SK-N-SH treated with all-trans-retinoic acid at 6 μM for 48 hours (cell line): ENCODE measurements around the gene METTL5.

ENCODE experiments used
- ARNTL ChIP-seq: fragments of 450-650 bp; formaldehyde crosslinking; IDR thresholded peaks from 2 replicates; pipeline ENCODE4 v1.5.0; 2020; ENCODE audit warnings: low read depth, mild to moderate bottlenecking, moderate library complexity, borderline replicate concordance
- BACH2 ChIP-seq: fragments of 250-450 bp; sonication (Bioruptor Pico); IDR thresholded peaks from 2 replicates; pipeline ENCODE4 v1.9.0; 2021; ENCODE audit warnings: mild to moderate bottlenecking, borderline replicate concordance
- CSDC2 ChIP-seq: fragments of 250-450 bp; sonication (Bioruptor Pico); IDR thresholded peaks from 2 replicates; pipeline ENCODE4 v1.5.0; 2020; ENCODE audit warnings: mild to moderate bottlenecking, moderate library complexity
- ESRRG ChIP-seq: fragments of 250-450 bp; sonication (Bioruptor Pico); IDR thresholded peaks from 2 replicates; pipeline ENCODE4 v1.6.1; 2021; ENCODE audit warnings: mild to moderate bottlenecking
- GLIS3 ChIP-seq: fragments of 250-450 bp; sonication (Bioruptor Pico); IDR thresholded peaks from 2 replicates; pipeline ENCODE4 v1.5.0; 2020; ENCODE audit warnings: mild to moderate bottlenecking, moderate library complexity
- ISL1 ChIP-seq: fragments of 250-450 bp; sonication (Bioruptor Pico); IDR thresholded peaks from 2 replicates; pipeline ENCODE4 v2.1.2; 2022; ENCODE audit warnings: mild to moderate bottlenecking, moderate library complexity
- RARB ChIP-seq: fragments of 250-450 bp; sonication (Bioruptor Pico); IDR thresholded peaks from 2 replicates; pipeline ENCODE4 v1.8.0; 2021; ENCODE audit warnings: mild to moderate bottlenecking, moderate library complexity
- SNAI2 ChIP-seq: fragments of 250-450 bp; sonication (Bioruptor Pico); IDR thresholded peaks from 2 replicates; pipeline ENCODE4 v1.5.0; 2020; ENCODE audit warnings: mild to moderate bottlenecking, moderate library complexity
- ZC3H10 ChIP-seq: fragments of 250-450 bp; sonication (Bioruptor Pico); IDR thresholded peaks from 2 replicates; pipeline ENCODE4 v1.5.1; 2021; ENCODE audit warnings: mild to moderate bottlenecking, moderate library complexity
- ZNF70 ChIP-seq: fragments of 450-650 bp; formaldehyde crosslinking; IDR thresholded peaks from 2 replicates; pipeline ENCODE4 v1.5.0; 2020; ENCODE audit warnings: mild to moderate bottlenecking, moderate library complexity
- TF ChIP-seq, protein P1 (sequence below): fragments of 250-450 bp; sonication (Bioruptor Pico); IDR thresholded peaks from 2 replicates; pipeline ENCODE4 v1.5.1; 2020; ENCODE audit warnings: low read depth, mild to moderate bottlenecking, moderate library complexity
- TF ChIP-seq, protein P2 (sequence below): fragments of 250-450 bp; sonication (Bioruptor Pico); IDR thresholded peaks from 2 replicates; pipeline ENCODE4 v1.8.0; 2020; ENCODE audit warnings: mild to moderate bottlenecking, moderate library complexity, borderline replicate concordance
- TF ChIP-seq, protein P3 (sequence below): fragments of 250-450 bp; sonication (Bioruptor Pico); IDR thresholded peaks from 2 replicates; pipeline ENCODE4 v1.5.1; 2021; ENCODE audit warnings: mild to moderate bottlenecking, moderate library complexity

DNA sequence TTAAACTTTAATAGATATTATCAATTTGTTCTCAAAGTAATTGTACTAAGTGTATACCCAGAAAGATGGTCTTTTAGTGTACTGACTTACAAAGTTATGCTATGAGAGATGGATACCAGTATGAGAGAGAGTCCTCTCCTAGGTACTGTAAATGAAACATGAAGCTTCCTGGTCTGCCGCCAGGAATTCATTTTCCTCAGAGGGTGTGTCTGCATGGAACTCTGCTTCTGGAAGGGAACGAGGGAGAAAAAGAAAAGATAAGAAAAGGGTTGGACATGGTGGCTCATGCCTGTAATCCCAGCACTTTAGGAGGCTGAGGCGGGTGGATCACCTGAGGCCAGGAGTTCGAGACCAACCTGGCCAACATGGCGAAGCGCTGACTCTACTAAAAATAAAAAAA is 28.3 kb downstream of the METTL5 start:
- TF ChIP-seq GLIS3 (CRISPR knock-in tag) (no peak), ISL1 (no peak), ESRRG (CRISPR knock-in tag) (no peak), ZNF70 (CRISPR knock-in tag) (no peak), RARB (CRISPR knock-in tag) (no peak), BACH2 (CRISPR knock-in tag) (no peak), ARNTL (CRISPR knock-in tag) (no peak), ZC3H10 (CRISPR knock-in tag) (no peak), SNAI2 (CRISPR knock-in tag) (no peak), CSDC2 (CRISPR knock-in tag) (no peak)
- TF ChIP-seq, protein P1, sequence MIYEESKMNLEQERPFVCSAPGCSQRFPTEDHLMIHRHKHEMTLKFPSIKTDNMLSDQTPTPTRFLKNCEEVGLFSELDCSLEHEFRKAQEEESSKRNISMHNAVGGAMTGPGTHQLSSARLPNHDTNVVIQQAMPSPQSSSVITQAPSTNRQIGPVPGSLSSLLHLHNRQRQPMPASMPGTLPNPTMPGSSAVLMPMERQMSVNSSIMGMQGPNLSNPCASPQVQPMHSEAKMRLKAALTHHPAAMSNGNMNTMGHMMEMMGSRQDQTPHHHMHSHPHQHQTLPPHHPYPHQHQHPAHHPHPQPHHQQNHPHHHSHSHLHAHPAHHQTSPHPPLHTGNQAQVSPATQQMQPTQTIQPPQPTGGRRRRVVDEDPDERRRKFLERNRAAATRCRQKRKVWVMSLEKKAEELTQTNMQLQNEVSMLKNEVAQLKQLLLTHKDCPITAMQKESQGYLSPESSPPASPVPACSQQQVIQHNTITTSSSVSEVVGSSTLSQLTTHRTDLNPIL (CRISPR knock-in tag) = no peak
- TF ChIP-seq, protein P2, sequence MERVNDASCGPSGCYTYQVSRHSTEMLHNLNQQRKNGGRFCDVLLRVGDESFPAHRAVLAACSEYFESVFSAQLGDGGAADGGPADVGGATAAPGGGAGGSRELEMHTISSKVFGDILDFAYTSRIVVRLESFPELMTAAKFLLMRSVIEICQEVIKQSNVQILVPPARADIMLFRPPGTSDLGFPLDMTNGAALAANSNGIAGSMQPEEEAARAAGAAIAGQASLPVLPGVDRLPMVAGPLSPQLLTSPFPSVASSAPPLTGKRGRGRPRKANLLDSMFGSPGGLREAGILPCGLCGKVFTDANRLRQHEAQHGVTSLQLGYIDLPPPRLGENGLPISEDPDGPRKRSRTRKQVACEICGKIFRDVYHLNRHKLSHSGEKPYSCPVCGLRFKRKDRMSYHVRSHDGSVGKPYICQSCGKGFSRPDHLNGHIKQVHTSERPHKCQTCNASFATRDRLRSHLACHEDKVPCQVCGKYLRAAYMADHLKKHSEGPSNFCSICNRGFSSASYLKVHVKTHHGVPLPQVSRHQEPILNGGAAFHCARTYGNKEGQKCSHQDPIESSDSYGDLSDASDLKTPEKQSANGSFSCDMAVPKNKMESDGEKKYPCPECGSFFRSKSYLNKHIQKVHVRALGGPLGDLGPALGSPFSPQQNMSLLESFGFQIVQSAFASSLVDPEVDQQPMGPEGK = no peak
- TF ChIP-seq, protein P3, sequence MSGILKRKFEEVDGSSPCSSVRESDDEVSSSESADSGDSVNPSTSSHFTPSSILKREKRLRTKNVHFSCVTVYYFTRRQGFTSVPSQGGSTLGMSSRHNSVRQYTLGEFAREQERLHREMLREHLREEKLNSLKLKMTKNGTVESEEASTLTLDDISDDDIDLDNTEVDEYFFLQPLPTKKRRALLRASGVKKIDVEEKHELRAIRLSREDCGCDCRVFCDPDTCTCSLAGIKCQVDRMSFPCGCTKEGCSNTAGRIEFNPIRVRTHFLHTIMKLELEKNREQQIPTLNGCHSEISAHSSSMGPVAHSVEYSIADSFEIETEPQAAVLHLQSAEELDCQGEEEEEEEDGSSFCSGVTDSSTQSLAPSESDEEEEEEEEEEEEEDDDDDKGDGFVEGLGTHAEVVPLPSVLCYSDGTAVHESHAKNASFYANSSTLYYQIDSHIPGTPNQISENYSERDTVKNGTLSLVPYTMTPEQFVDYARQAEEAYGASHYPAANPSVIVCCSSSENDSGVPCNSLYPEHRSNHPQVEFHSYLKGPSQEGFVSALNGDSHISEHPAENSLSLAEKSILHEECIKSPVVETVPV = no peak
